ENCODE results near the gene SPTBN2.
"Not testable (repeated sequence)": the region's sequence is repeated elsewhere in the genome, so short reads cannot be mapped to it uniquely, and the experiment has no call there.

Gene SPTBN2

DNA sequence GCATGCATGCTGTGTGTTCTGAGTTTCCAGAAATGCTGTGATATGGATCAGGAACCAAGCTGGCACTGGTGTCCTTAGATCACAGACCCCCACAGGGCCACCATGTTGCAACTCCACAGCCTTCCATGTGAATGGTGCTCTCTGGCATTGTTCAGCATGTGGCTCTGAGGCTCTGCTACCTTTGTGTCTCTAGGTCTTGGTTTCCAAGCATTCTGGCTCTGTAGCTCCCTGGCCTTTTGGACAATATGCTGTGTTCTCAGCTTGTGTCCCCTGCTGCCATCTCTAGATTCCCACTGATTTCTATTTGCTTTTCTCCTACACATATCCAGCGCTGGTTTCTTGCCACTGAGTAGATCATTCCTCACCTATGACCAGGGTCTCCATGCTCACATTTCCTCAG lies 3.9 kb downstream of the SPTBN2 start:
- DNase-seq (ENCODE audit: insufficient read length, low spot score) (no peak), FAIRE-seq (no peak)

- not testable (repeated sequence) for DNase-seq (ENCODE audit: insufficient read length, low spot score); FAIRE-seq
Measured at GRCh38 chr11:66724167-66724566, 4.8 kb downstream of the SPTBN2 start.

- DNase-seq (ENCODE audit: insufficient read length, low spot score) (no peak), FAIRE-seq (no peak)
Measured at GRCh38 chr11:66723693-66724092, 5.3 kb downstream of the SPTBN2 start.

- no peak for FAIRE-seq
- no peak for DNase-seq (ENCODE audit: insufficient read length, low spot score)
Measured at GRCh38 chr11:66722745-66723651, 6.0 kb downstream of the SPTBN2 start.

GRCh38 chr11:66721939-66722338 lies 7.1 kb downstream of the SPTBN2 start:
- DNase-seq (ENCODE audit: insufficient read length, low spot score) (no peak), FAIRE-seq (peak; percentile 14)

DNA sequence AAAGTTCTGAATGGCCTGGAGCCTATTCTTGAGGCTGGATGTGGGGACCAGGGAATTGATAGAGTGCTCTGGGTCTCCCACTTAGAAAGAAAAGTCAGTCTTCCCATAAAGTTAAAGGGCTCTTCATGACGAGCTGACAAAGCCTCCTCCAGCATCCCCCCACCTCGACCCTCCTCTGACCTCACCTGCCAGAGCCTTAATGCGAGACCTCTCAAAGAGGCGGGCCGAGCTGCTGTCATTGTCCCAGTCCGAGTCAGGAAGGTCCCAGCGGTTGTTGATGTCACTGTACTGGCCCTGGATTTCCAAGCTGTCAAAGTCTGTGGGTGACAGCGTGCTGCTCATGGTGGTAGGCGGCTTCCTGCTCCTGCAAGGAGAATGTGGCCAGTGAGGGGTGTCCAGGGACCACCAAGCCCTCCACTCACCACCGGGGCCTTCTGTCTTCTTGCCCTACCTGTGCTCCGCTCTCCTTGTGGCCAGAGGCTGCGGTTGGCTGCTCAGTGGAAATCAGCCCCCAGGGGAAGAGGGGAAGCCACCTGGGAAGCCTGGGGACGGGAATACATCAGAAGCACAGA lies 8.0 kb downstream of the SPTBN2 start:
- FAIRE-seq (no peak), DNase-seq (ENCODE audit: insufficient read length, low spot score) (no peak)

GRCh38 chr11:66720223-66720898 lies 8.7 kb downstream of the SPTBN2 start:
- FAIRE-seq (no peak), DNase-seq (ENCODE audit: insufficient read length, low spot score) (no peak)

- no peak for FAIRE-seq
- no peak for DNase-seq (ENCODE audit: insufficient read length, low spot score)
Measured at GRCh38 chr11:66719111-66719872, 9.7 kb downstream of the SPTBN2 start.

- FAIRE-seq = no peak
- no peak for DNase-seq (ENCODE audit: insufficient read length, low spot score)
Measured at GRCh38 chr11:66718320-66718971, 10.6 kb downstream of the SPTBN2 start.

DNA sequence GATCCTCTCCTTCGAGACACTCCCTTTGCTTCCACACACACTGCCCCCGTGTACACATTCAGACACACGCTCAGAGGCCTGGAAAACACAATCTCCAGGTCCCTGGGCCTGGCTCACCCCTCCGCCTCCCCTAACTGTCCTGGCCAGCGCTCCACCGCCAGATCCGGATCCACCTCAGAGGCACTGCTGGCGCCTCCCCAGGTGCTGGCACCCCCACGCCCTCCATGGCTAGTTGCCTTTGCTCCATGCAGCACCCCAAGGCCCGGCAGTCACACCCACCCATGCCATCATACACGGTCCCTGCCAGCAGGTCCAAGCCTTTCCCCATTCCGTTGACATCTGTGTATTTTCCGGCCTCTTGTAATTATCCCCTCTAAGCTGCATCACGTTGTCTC lies 11.1 kb downstream of the SPTBN2 start:
- DNase-seq (ENCODE audit: insufficient read length, low spot score) = no peak
- no peak for FAIRE-seq

DNA sequence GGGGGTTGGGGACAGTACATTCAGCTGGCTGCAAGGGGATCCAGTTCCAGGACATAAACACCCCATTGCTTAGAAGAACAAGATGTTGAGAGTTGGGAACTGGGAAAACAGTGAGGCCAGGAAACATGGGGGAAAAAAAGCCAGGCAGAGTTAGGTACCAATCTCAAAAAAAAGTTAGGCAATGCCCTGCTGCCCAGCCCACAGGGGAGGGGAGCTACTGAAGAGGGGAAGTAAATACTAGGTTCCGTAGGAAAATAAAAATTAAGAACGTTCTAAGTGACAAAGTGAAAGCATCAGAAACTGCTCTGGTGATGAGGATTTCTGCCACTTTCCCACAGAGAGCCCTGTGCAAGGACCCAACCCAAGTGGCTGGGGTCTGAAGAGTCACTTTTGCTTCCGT lies 12.0 kb downstream of the SPTBN2 start:
- DNase-seq (ENCODE audit: insufficient read length, low spot score) = no peak
- no peak for FAIRE-seq

GRCh38 chr11:66715346-66716085 lies 13.5 kb downstream of the SPTBN2 start:
- DNase-seq (ENCODE audit: insufficient read length, low spot score) = no peak
- no peak for FAIRE-seq

DNA sequence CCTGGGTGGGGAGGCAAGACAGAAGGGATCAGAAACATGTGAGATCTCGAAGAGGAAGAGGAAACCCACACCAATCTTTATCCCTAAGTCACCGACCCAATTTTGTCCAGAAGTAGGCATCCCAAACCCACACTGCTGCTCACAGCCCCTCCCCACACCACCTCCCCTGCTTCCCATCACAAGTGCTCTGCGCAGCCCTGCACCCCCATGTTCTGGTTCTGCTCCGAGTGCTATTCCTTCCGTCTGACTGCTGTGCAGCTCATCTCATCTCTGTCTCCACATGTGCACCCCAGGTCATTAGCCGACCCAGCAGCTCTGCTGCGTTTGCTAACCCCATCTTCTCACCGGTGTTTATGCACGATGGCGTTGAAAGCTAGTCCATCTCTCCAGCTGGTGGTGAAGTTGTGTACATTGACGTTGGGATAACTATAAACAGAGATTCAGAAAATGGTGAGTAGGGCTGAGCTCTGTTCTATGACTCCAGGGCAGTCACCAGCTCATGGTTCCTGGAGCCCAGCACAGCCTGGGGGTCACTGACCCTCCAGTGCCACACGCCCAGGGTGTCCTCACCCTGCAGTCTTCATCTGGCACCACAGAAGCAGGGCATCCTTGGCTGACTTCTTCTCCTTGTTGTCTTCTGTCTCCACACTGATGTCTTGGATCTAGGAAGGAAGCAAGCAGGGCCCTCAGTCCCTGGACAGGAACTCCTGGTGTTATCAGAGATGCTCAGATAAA lies 15.1 kb downstream of the SPTBN2 start:
- FAIRE-seq = no peak
- no peak for DNase-seq (ENCODE audit: insufficient read length, low spot score)

GRCh38 chr11:66710384-66710930 lies 18.6 kb downstream of the SPTBN2 start:
- DNase-seq (ENCODE audit: insufficient read length, low spot score) (no peak), FAIRE-seq (no peak)

GRCh38 chr11:66708701-66709100 lies 20.3 kb downstream of the SPTBN2 start:
- DNase-seq (ENCODE audit: insufficient read length, low spot score) (no peak), FAIRE-seq (no peak)

GRCh38 chr11:66708094-66708493 lies 20.9 kb downstream of the SPTBN2 start:
- FAIRE-seq (no peak), DNase-seq (ENCODE audit: insufficient read length, low spot score) (no peak)

- DNase-seq (ENCODE audit: insufficient read length, low spot score) (no peak), FAIRE-seq (no peak)
Measured at GRCh38 chr11:66707486-66707885, 21.5 kb downstream of the SPTBN2 start.

GRCh38 chr11:66706989-66707388 lies 22.0 kb downstream of the SPTBN2 start:
- DNase-seq (ENCODE audit: insufficient read length, low spot score) = no peak
- FAIRE-seq = no peak
